GM21423 (cell line): ENCODE measurements around the gene CCDC106.

Experiments used
- ATAC-seq: cut with Tn5 transposase; IDR thresholded peaks from one replicate; pipeline ENCODE4 v1.9.1; 2021; ENCODE audit warnings: mild to moderate bottlenecking, moderate library complexity; ENCODE audit not compliant: unreplicated experiment

Gene CCDC106

GRCh38 chr19:55647732-55648584 is at the start of gene CCDC106:
Gene CCDC106, plus strand, starts transcription at chr19:55648212. Its CDS starts 835 bp downstream, at chr19:55649047.
- ATAC-seq: peak; percentile 25

GRCh38 chr19:55598719-55599467 is 49.1 kb upstream of the CCDC106 start:
- ATAC-seq: peak; percentile 43

DNA sequence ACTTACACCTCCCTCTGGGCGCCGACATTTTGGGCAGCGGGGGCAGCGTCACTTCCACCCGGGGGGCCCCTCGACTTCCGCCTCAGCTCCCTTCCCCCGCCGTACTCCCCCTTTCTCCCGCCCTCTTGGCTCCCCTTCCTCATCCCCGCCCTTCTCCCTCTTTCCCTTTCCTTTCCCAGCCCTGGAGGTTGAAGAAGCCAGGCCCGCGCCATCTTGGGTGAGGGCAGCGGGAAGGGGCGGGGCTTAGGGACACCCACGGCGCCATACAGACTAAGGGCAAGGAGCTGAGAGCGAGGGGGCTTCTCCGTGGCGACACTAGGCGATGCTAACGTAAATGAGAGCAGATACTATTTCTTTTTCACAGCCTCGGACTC is 48.6 kb upstream of the CCDC106 start, which contains the start of gene FIZ1:
Gene FIZ1, minus strand, starts transcription at position 50 of the 374 bp plus-strand sequence. CDS start 1,652 bp downstream, outside the sequence.
- peak; percentile 51 for ATAC-seq

DNA sequence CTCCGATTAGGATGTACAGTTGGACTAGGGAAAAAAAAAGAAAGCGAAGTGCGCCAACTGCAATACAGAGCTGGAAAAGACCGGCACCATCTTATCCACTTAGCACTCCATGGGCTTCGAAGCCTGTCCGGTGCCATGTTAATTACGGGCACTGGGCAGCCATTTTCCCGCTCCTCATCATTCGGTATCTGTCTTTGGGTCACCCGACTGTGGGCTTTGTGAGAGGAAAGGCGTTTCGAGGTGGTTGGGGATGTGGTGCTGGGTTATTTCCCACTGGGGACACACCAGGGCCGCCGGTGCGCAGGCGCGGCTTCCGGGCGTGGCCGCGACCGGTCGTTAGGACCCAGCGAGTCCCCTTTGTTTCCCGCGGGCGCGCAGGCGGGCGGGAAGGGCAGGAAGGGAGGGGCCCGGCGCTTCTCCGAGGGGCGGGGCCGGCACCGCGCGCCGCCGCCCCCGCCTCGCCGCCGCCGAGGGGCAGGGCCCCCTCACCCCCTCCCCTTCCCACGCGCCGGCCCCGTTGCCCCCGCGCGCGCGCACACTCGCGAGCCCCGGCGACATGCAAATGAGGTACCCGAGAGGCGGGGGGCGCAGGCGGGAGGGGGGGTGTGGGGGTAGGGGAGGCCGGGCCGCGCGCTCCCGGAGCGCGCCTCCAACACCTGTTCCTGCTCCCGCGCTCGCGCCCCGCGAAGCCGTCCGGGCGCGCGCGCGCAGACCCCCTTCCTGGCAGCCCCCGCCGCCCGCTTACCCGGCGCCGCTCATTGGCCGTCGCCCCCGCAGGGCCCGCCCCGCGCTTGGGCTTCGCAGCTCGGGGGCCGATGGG is 48.0 kb upstream of the CCDC106 start, which contains the start of gene ZNF524:
Gene ZNF524, plus strand, starts transcription at position 447 of the 820 bp plus-strand sequence. CDS start 1,825 bp downstream, outside the sequence.
- peak; percentile 46 for ATAC-seq

- ATAC-seq: no peak
These were observed 47.4 kb upstream of the CCDC106 start for GRCh38 chr19:55600662-55601028.

GRCh38 chr19:55601084-55601483 is 46.9 kb upstream of the CCDC106 start:
- no peak for ATAC-seq

GRCh38 chr19:55602104-55603001 is 45.7 kb upstream of the CCDC106 start:
- ATAC-seq: no peak

- ATAC-seq: no peak
These were observed 44.9 kb upstream of the CCDC106 start for GRCh38 chr19:55603115-55603514.

DNA sequence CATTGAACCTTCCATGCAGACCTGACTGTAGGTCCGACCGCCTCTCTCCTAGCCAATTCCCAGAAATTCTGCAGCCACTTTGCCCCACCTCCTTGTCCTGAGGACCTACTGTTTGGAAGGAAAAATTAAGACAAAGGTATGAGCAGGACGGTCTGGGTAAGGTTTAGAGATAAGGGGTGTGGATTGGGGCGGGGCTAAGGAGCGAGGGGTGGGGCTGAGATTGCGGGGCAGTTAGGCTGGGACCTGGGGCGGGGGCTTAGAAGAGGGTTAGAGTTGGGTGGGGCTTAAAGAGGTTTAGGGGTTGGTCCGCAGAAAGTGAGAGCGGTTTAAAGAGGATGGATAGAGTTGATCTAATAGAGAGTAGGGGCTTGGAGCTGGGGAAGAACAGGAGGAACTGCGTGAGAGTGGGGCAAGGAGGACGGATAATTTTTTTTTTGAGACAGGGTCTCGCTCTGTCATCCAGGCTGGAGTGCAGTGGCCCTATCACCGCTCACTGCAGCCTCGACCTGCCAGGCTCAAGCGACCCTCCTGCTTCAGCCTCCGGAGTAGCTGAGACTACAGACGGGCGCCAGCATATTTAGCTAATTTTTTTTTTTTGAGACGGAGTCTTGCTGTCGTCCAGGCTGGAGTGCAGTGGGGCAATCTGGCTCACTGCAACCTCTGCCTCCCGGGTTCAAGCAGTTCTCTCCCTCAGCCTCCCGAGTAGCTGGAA is 44.3 kb upstream of the CCDC106 start:
- ATAC-seq: no peak

GRCh38 chr19:55605207-55605636 is 42.8 kb upstream of the CCDC106 start:
- ATAC-seq: peak; percentile 68

DNA sequence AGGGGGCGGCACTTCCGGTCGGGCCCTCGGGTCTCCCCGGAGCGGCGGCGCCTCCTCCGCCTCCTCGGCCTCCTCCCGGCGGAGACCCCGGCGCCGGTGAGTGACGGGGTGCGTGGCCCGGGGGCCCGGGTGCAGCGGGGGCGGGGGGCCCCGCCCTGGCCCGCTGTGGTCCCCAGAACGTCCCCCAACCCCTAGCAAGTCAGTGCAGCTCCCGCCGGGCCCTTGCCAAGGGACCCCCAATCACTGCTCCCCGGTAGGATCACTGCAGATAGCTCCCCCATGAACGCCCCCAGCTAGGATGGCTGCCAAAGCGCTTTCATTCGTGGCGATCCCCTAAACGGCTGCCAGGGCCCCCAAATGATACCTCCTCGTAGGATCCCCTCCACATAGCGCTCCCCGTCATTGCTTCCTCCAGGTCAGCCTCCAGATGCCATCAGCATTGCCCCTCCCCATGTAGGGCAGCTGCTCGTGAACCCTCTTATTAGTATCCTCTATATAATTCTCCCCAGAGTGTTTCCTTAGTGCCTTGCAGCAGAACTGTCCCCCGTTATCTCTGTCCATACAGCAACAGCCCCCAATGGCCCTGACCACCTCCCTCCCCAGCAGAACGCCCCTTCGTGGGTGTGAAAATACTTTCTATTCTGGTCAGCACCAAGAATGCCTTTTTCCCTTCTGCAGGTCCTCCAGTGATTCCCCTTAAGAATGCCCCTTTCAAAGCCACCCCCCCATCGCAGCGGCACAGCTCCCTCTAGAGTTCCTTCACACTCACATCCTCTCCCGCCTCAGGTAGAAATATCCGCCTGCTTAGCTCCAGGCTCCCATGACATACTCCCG is 42.2 kb upstream of the CCDC106 start, which contains the start of gene ZNF865:
Gene ZNF865, plus strand, starts transcription at position 11 of the 834 bp plus-strand sequence. CDS start 7,972 bp downstream, outside the sequence.
- peak; percentile 35 for ATAC-seq

GRCh38 chr19:55606471-55606787 is 41.6 kb upstream of the CCDC106 start:
- ATAC-seq: no peak

DNA sequence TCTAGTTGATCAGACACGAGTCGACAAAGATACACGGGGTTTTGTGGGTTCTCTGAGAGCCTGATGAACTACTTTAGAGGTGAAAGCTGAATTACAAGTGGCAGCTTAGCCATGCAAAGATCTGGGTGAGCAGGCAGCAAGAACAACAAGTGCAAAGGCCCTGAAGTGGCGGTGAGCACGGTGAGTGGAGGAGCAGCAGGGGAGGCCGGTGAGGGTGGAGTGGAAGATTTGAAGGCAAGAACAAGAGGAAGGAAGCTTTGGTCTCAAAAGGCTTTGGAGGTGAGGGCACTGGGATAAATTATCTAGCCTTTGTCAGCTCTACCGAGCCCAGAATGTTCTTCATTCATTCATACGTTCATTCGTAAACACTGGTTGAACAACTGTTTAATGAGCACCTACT is 41.2 kb upstream of the CCDC106 start:
- ATAC-seq: no peak

GRCh38 chr19:55609326-55609725 is 38.7 kb upstream of the CCDC106 start:
- no peak for ATAC-seq

GRCh38 chr19:55611300-55611982 is 36.6 kb upstream of the CCDC106 start:
- ATAC-seq: no peak

DNA sequence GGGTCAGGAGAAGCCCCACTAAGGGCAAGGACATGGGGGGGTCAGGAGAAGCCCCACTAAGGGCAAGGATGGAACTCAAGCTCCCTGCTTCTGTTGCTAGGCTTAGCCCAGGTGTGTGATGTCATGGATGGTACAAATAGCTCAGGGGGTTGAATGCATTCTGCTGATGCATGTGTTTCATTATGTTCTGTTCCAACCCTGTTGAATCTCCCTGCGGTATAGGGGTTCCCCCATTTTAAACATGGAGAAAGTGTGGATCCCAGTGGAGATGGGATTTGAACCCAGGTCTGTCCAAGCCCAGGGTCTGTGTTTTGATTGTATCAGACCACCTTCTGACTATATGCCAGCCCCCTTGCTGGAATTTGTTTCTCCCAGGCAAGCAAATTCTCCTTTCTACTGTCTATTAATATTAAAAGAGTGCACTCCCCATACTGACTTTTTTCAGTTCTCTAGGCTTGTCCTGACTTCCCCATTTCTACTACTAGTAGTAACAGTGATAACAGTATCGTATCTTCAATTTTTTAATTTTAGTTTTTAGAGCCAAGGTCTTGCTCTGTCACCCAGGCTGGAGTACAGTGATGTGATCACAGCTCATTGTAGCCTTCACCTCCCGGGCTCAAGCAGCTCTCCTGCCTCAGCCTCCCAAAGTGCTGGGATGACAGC is 35.9 kb upstream of the CCDC106 start:
- ATAC-seq: no peak

DNA sequence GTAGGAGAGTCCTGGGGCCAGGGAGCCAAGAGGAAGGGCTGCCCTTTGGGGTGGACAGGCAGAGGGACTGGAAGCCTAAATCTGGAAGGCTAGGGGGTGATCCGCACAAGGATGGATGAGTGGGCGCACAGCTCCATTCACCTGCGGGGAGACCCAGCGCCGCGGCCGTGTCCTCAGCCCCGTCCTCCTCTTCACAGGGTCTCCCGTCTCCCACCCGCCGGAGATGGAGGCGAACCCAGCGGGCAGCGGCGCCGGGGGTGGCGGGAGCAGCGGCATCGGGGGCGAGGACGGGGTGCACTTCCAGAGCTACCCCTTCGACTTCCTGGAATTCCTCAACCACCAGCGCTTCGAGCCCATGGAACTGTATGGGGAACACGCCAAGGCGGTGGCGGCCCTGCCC is 34.6 kb upstream of the CCDC106 start:
- no peak for ATAC-seq
